HepG2 (cell line): Measurements from ENCODE around the gene MEF2B. TPM values are rescaled to one million over a fixed set of nuclear protein-coding genes. Genes with fewer than 3 reads are reported as not detected.

Experiments
- BRCA1 ChIP-seq: sonication (generic); formaldehyde crosslinking; IDR thresholded peaks from 2 replicates; pipeline ENCODE4 v1.4.0; 2020; ENCODE audit warnings: missing genetic modification reagents
- CREB1 ChIP-seq, 2 experiments: fragments of 450-650 bp in 1 of 2; IDR thresholded peaks; 2 replicates each; pipeline ENCODE4 v1.6.1; 2016 to 2017; ENCODE audit warnings: control low read depth in 1 of 2, mild to moderate bottlenecking in 1 of 2, missing compliant biosample characterization in 1 of 2, missing genetic modification characterization in 1 of 2
- EP300 ChIP-seq, 3 experiments: sonication (generic) in 1 of 3; formaldehyde crosslinking in 1 of 3; IDR thresholded peaks; 2 replicates each; pipeline versions ENCODE4 v1.5.1 to v1.6.1; 2011 to 2020; ENCODE audit warnings: low read depth in 2 of 3, low read length in 2 of 3, borderline replicate concordance in 1 of 3, improper control_type of control experiment in 1 of 3, mild to moderate bottlenecking in 1 of 3, missing genetic modification reagents in 1 of 3, moderate library complexity in 1 of 3
- ESRRA ChIP-seq: sonication (generic); formaldehyde crosslinking; IDR thresholded peaks from 2 replicates; pipeline ENCODE4 v1.5.1; 2020; ENCODE audit warnings: mild to moderate bottlenecking, low read depth, missing genetic modification reagents
- FLYWCH1 ChIP-seq: sonication (generic); formaldehyde crosslinking; IDR thresholded peaks from 2 replicates; pipeline ENCODE4 v1.8.1; 2023; ENCODE audit warnings: mild to moderate bottlenecking, missing genetic modification reagents
- HHEX ChIP-seq: IDR thresholded peaks from 2 replicates; pipeline ENCODE4 v1.6.1; 2016; ENCODE audit warnings: control low read depth
- IKZF1 ChIP-seq: fragments of 450-650 bp; IDR thresholded peaks from 2 replicates; pipeline ENCODE4 v1.7.1; 2016
- KAT2B ChIP-seq: fragments of 150-350 bp; IDR thresholded peaks from 2 replicates; pipeline ENCODE4 v1.6.1; 2014; ENCODE audit warnings: low read depth, low read length, borderline replicate concordance
- KLF11 ChIP-seq: IDR thresholded peaks from 2 replicates; pipeline ENCODE4 v1.6.1; 2016; ENCODE audit warnings: missing compliant biosample characterization
- PHF21A ChIP-seq: sonication (generic); formaldehyde crosslinking; IDR thresholded peaks from 2 replicates; pipeline ENCODE4 v1.5.0; 2020; ENCODE audit warnings: mild to moderate bottlenecking, missing genetic modification reagents
- TAF1 ChIP-seq: sonication (generic); formaldehyde crosslinking; IDR thresholded peaks from 2 replicates; pipeline ENCODE4 v1.4.0; 2020; ENCODE audit warnings: missing genetic modification reagents
- ZFY ChIP-seq: sonication (generic); formaldehyde crosslinking; IDR thresholded peaks from 2 replicates; pipeline ENCODE4 v1.4.0; 2020; ENCODE audit warnings: missing genetic modification reagents
- ZNF441 ChIP-seq: sonication (generic); formaldehyde crosslinking; IDR thresholded peaks from 2 replicates; pipeline ENCODE4 v1.7.0; 2021; ENCODE audit warnings: missing genetic modification reagents, borderline replicate concordance
- ZNF788 ChIP-seq: sonication (generic); formaldehyde crosslinking; IDR thresholded peaks from 2 replicates; pipeline ENCODE4 v1.5.0; 2020; ENCODE audit warnings: mild to moderate bottlenecking, missing genetic modification reagents, borderline replicate concordance
- ZSCAN30 ChIP-seq: sonication (generic); formaldehyde crosslinking; IDR thresholded peaks from 2 replicates; pipeline ENCODE4 v1.5.0; 2020; ENCODE audit warnings: mild to moderate bottlenecking, missing genetic modification reagents
- polyA plus RNA-seq, 8 experiments: library from polyadenylated mRNA; depleted of rRNA in 3 of 8; stranded (reverse) in 7 of 8; unstranded in 1 of 8; fragments of >200 nt; fragmentation: Illumina TruSeq in 4 of 8; extraction: Trizol in 4 of 8; gene quantifications; 2 replicates each; pipeline versions ENCODE4 v1.2.1 to v1.2.3, GENCODE V29; 2011 to 2016; ENCODE audit warnings: low read depth in 4 of 8, missing spikeins in 1 of 8, mixed read lengths in 1 of 8; ENCODE audit not compliant: insufficient read depth in 1 of 8
- total RNA-seq, 5 experiments: library from RNA; depleted of rRNA; stranded (reverse); fragments of >200 nt; fragmentation: Illumina TruSeq; extraction: Trizol; gene quantifications; 2 replicates each; pipeline ENCODE4 v1.2.3, GENCODE V29; 2016; ENCODE audit warnings: low read depth in 1 of 5
- TF ChIP-seq, protein P1 (sequence below): sonication (generic); formaldehyde crosslinking; conservative IDR thresholded peaks from 2 replicates; pipeline ENCODE4 v1.8.0; 2022; ENCODE audit warnings: mild to moderate bottlenecking, moderate library complexity, missing genetic modification reagents
- TF ChIP-seq, protein P2 (sequence below): IDR thresholded peaks from 2 replicates; pipeline ENCODE4 v1.6.1; 2016; ENCODE audit warnings: missing biosample characterization, missing genetic modification reagents, low read depth
- TF ChIP-seq, protein P3 (sequence below): sonication (generic); formaldehyde crosslinking; IDR thresholded peaks from 2 replicates; pipeline ENCODE4 v1.8.0; 2022; ENCODE audit warnings: missing genetic modification reagents, mild to moderate bottlenecking, moderate library complexity, borderline replicate concordance
- TF ChIP-seq, protein P4 (sequence below): IDR thresholded peaks from 2 replicates; pipeline ENCODE4 v1.6.1; 2018; ENCODE audit warnings: missing genetic modification reagents

MEF2B gene
- total and polyA plus RNA-seq, 2 of the 13 experiments (the other 11 are each of a cell fraction or from before 2014, with no cell fraction given): 1.2 to 1.7 TPM

DNA sequence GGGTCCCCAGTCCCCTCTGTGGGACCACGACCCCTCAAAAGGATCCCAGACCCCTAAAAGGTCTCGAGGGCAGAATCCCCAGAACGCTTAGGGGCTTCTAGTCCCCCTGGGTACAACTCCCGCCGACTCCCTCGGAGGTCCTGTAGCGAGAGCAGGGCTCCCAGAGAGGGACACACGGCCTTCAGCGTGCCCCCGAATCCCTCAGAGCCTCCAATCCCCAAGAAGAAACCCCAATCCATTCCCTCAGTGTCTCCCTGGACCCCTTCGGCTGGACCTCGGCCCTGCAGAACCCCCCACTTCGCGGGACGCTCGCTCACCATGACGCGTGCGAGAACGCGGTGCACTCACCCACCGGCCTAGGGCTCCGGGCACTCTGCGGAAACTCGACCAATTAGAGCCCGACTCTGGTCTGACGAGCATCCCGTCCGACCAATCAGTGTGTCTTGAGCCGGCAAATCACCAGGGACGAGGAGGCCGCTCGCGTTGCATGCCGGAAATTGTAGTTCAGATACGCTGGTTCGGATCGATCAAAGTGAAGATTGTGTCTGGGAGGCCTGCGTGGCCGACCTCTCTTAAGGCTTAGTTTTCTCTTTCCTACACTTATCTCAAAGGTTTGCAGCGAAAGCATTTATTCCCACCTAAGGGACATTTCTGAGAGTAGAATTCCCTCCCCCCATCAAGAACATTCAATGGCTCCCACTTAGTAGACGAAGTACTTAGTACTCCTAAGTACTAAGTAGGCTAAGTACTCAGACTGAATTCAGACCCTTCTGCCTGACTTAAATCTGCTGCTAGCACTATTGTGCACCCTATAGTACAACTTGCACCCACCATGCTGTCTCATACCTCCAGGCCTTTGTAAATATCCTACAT, 31.7 kb downstream of the MEF2B start, which contains the start of gene TMEM161A (continued):
- TF ChIP-seq ESRRA (no peak), HHEX (CRISPR knock-in tag) (no peak), EP300 (IDR thresholded peaks at IDR 0.05; ENCODE audit: low read depth in 2 of 2, low read length in 2 of 2) (no peak), EP300 (CRISPR knock-in tag; IDR thresholded peaks at IDR 0.05; ENCODE audit: borderline replicate concordance) (0 out of 2 replicates have a peak, but pooled peaks have one; percentile 24), TAF1 (CRISPR knock-in tag) (peak; percentile 76), IKZF1 (no peak), ZSCAN30 (CRISPR knock-in tag) (0 out of 2 replicates have a peak, but pooled peaks have one; percentile 51), CREB1 (IDR thresholded peaks at IDR 0.05) (peak; percentile 89), CREB1 (CRISPR knock-in tag; IDR thresholded peaks at IDR 0.05) (peak; percentile 93), ZNF788 (no peak; the same call in 1 of the 2 replicates), FLYWCH1 (CRISPR knock-in tag) (no peak), BRCA1 (CRISPR knock-in tag) (no peak), ZFY (CRISPR knock-in tag) (peak; percentile 92), KLF11 (CRISPR knock-in tag) (no peak), PHF21A (CRISPR knock-in tag) (peak; percentile 19; the same call in 1 of the 2 replicates), ZNF441 (CRISPR knock-in tag) (no peak), KAT2B (no peak)
- TF ChIP-seq, protein P1, sequence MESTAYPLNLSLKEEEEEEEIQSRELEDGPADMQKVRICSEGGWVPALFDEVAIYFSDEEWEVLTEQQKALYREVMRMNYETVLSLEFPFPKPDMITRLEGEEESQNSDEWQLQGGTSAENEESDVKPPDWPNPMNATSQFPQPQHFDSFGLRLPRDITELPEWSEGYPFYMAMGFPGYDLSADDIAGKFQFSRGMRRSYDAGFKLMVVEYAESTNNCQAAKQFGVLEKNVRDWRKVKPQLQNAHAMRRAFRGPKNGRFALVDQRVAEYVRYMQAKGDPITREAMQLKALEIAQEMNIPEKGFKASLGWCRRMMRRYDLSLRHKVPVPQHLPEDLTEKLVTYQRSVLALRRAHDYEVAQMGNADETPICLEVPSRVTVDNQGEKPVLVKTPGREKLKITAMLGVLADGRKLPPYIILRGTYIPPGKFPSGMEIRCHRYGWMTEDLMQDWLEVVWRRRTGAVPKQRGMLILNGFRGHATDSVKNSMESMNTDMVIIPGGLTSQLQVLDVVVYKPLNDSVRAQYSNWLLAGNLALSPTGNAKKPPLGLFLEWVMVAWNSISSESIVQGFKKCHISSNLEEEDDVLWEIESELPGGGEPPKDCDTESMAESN: peak; percentile 83
- TF ChIP-seq, protein P2, sequence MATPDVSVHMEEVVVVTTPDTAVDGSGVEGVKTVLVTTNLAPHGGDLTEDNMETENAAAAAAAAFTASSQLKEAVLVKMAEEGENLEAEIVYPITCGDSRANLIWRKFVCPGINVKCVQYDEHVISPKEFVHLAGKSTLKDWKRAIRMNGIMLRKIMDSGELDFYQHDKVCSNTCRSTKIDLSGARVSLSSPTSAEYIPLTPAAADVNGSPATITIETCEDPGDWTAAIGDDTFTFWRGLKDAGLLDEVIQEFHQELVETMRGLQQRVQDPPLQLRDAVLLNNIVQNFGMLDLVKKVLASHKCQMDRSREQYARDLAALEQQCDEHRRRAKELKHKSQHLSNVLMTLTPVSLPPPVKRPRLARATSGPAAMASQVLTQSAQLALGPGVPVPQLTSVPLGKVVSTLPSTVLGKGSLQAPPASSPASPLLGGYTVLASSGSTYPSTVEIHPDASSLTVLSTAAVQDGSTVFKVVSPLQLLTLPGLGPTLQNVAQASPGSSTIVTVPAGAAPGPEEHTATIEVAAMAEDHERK (CRISPR knock-in tag): peak; percentile 21; the same call in 1 of the 2 replicates
- TF ChIP-seq, protein P3, sequence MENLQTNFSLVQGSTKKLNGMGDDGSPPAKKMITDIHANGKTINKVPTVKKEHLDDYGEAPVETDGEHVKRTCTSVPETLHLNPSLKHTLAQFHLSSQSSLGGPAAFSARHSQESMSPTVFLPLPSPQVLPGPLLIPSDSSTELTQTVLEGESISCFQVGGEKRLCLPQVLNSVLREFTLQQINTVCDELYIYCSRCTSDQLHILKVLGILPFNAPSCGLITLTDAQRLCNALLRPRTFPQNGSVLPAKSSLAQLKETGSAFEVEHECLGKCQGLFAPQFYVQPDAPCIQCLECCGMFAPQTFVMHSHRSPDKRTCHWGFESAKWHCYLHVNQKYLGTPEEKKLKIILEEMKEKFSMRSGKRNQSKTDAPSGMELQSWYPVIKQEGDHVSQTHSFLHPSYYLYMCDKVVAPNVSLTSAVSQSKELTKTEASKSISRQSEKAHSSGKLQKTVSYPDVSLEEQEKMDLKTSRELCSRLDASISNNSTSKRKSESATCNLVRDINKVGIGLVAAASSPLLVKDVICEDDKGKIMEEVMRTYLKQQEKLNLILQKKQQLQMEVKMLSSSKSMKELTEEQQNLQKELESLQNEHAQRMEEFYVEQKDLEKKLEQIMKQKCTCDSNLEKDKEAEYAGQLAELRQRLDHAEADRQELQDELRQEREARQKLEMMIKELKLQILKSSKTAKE (CRISPR knock-in tag): no peak
- TF ChIP-seq, protein P4, sequence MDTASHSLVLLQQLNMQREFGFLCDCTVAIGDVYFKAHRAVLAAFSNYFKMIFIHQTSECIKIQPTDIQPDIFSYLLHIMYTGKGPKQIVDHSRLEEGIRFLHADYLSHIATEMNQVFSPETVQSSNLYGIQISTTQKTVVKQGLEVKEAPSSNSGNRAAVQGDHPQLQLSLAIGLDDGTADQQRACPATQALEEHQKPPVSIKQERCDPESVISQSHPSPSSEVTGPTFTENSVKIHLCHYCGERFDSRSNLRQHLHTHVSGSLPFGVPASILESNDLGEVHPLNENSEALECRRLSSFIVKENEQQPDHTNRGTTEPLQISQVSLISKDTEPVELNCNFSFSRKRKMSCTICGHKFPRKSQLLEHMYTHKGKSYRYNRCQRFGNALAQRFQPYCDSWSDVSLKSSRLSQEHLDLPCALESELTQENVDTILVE: peak; percentile 42; the same call in 1 of the 2 replicates
